Right lobe of liver (tissue), 6 donors: ENCODE data around the gene ANKRD11. TPM values are rescaled to one million over a fixed set of nuclear protein-coding genes. Genes with fewer than 3 reads are reported as not detected.

Experiments
- ATAC-seq, 4 donors: fragments of 200-7000 bp; cut with Tn5 transposase; one replicate each; pipeline ENCODE4 v1.9.1; 2020; ENCODE audit warnings: mild to moderate bottlenecking in 4 of 4, moderate library complexity in 4 of 4
- DNase-seq, 3 donors: peaks; one replicate each; pipeline ENCODE4 v3.0.0-alpha.2; 2020
- H3K27ac ChIP-seq, 3 donors: fragments of 200-600 bp; one replicate each; pipeline ENCODE4 v1.8.0; 2022
- H3K27me3 ChIP-seq, 2 donors: fragments of 200-600 bp; one replicate each; pipeline ENCODE4 v1.8.0; 2022
- H3K36me3 ChIP-seq, 4 donors: fragments of 200-600 bp; sonication (generic) in 1 of 4; one replicate each; pipeline versions ENCODE4 v1.5.1 to v1.8.0; 2017 to 2022; ENCODE audit warnings: control low read depth in 1 of 4
- H3K4me1 ChIP-seq, 4 donors: fragments of 200-600 bp; sonication (generic) in 1 of 4; one replicate each; pipeline versions ENCODE4 v1.5.1 to v1.8.0; 2017 to 2022; ENCODE audit warnings: control low read depth in 1 of 4
- H3K4me3 ChIP-seq, 3 donors: fragments of 200-600 bp; one replicate each; pipeline ENCODE4 v1.8.0; 2022
- H3K9me3 ChIP-seq, 4 donors: fragments of 200-600 bp; sonication (generic) in 1 of 4; one replicate each; pipeline versions ENCODE4 v1.5.1 to v1.8.0; 2017 to 2022; ENCODE audit warnings: control low read depth in 1 of 4
- CTCF ChIP-seq, 4 donors: fragments of 200-600 bp in 3 of 4; fragments of 450-650 bp in 1 of 4; IDR thresholded peaks; one replicate each; pipeline versions ENCODE4 v1.5.1 to v1.8.0; 2016 to 2022; ENCODE audit warnings: antibody characterized with exemption in 4 of 4, mild to moderate bottlenecking in 2 of 4
- POLR2A ChIP-seq: fragments of 450-650 bp; IDR thresholded peaks from one replicate; pipeline ENCODE4 v1.6.1; 2017; ENCODE audit warnings: antibody characterized with exemption, mild to moderate bottlenecking
- WGBS: methylation state at CpG from one replicate; pipeline ENCODE4 v1.1.6; 2018; ENCODE audit warnings: low coverage, low lambda C conversion rate; ENCODE audit not compliant: insufficient coverage; ENCODE audit errors: missing lambda C conversion rate; 5-methylcytosine and 5-hydroxymethylcytosine counted together
- intact Hi-C, 2 donors: fragments of 100-400 bp; cut with DNase I; formaldehyde crosslinking; loops; one replicate each; pipeline versions ENCODE4 v1.11.2 to v1.14.1; 2022
- total RNA-seq, 6 experiments: library from RNA; depleted of rRNA in 2 of 6; stranded (reverse); fragments of >200 nt in 2 of 6; fragmentation: NEBNext Ultra II Directional in 3 of 6; extraction: Animal tissue kit (Norgen Biotek cat#: 25700) in 3 of 6; gene quantifications; one replicate each; pipeline versions ENCODE4 v1.1.0 to v1.2.4, GENCODE V29; 2016 to 2023
- donor health status: DM: no; HTN: yes; CAD: no.
- donor health status: DM: no; HTN: no; CAD: no.
- donor health status: DM: no; HTN: no; CAD: no.
- donor health status: DM: no; HTN: yes; CAD: no.
- donor health status: DM: no; HTN: yes; CAD: no.

ANKRD11 gene
- total RNA-seq, 6 experiments from 2014 or later = 26.2 to 65.8 (median 41.6) TPM

DNA sequence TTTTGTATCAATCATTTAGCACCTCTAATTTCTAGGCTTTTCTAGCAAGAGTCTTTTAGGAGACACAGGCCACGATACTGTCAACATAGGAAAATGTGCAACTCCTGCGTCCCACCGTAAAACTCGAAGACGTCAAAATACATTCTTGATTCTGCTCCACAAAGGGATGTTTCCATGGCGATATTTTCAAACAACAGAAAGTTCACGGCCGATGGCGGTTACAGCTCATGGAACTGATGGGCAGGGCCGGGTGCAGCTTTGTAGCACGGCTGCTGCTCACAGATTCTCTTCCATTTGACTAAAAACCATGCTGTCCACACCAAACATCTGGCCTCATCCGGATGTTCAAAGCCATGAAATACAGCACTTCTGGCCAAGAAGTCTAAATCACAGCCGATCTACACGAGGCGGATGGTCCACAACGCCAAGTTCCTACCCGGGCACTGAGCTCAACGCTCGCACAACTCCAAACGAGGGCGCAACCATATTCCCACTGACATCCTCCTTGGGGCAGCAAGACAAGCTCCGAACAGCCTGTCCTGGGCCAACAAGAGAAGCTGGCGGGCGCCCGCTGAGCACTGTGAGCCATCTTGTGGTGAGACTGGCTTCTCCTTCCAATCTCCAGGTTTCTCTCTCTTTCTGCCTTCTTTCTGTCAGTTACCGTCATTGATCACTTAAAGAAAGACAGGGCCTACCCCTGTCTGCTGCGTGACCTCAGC is 193.0 kb downstream of the ANKRD11 start:
- H3K36me3 ChIP-seq = peaks cover 0 to 5% (median 0%) of the 10 kb centered on the region in 4 donors
- H3K4me1 ChIP-seq = peaks cover 0 to 14% (median 3%) of the 10 kb centered on the region in 4 donors
- H3K27me3 ChIP-seq = no peaks in the 10 kb centered on the region
- no peak overlapping the region for H3K27ac ChIP-seq
- intact Hi-C loops = no loop called here
- WGBS = 88% methylated on average over 16 of the region's 27 CpGs
- ATAC-seq (no peak), DNase-seq (no peak)
- no peaks in the 10 kb centered on the region for H3K9me3 ChIP-seq
- no peak overlapping the region for H3K4me3 ChIP-seq
- no peak for TF ChIP-seq POLR2A
- no peak for TF ChIP-seq CTCF (IDR thresholded peaks at IDR 0.05)

DNA sequence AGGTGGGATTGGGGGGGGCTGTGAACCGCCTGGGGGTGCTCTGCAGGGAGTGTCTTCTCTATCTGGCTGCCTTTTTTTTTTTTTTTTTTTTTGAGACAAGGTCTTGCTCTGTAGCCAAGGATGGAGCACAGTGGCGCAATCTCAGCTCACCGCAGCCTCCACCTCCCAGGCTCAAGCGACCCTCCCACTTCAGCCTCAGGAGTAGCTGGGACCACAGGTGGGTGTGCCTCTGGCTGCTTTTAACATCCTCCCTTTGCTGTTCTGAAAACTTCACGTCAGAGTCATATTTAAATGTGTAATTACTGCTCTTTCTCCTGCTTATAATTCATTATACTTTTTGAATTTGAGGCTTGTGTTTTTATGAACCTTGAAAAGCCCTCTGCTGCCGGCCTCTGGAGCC is 194.4 kb downstream of the ANKRD11 start:
- Histone ChIP-seq H3K4me3 (no peak overlapping the region), H3K9me3 (no peaks in the 10 kb centered on the region), H3K36me3 (peaks cover 0 to 5% (median 0%) of the 10 kb centered on the region in 4 donors), H3K27me3 (no peaks in the 10 kb centered on the region), H3K4me1 (peaks cover 0 to 2% (median under 1%) of the 10 kb centered on the region in 4 donors), H3K27ac (no peak overlapping the region)
- WGBS = 63% methylated on average over 4 of the region's 6 CpGs
- intact Hi-C loops = no loop called here
- ATAC-seq (no peak), DNase-seq (no peak)
- TF ChIP-seq CTCF (IDR thresholded peaks at IDR 0.05) (no peak), POLR2A (no peak)

DNA sequence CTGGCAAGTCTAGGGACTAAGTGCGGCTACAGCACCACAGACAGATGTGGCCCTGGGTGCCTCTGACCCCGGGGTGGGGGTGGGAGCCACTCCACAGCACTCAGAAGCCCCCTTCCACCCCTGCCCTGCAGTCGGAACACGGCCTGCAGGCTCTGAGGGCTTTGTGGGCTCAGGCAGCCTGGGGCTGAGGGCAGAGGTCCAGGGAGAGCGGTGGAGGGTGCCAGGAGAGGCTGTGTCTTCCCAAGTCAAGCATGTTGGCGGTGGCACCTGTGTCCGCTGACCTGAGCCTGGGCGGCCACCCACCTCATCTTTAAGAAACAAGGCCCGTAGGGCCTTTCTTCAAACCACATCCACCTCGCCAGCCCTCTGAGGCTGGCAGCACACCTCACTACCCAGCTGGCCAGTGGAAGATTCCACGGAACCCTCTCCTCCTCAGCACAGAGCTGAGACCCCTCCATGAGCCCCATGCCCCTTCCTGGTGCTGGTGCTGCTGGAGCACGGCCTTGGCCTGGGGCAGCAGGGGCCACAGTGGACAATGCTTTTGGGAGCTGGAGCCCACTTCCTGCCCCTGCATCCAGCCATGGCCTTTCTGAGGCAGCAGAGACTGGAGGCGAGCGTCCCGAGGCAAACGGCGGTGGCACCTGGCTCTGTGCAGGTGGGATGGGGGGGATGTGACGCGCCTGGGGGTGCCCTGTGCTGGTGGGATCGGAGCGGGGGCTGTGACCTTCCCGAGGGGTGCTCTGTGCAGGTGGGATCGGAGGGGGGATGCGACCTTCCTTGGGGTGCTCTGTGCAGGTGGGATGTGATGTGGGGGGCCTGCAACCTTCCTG is 195.1 kb downstream of the ANKRD11 start:
- Histone ChIP-seq H3K27me3 (no peaks in the 10 kb centered on the region), H3K4me3 (no peak overlapping the region), H3K27ac (no peak overlapping the region), H3K9me3 (no peaks in the 10 kb centered on the region), H3K36me3 (peaks cover 0 to 1% (median 0%) of the 10 kb centered on the region in 4 donors), H3K4me1 (no peaks in the 10 kb centered on the region)
- ATAC-seq (no peak), DNase-seq (no peak)
- intact Hi-C loops = no loop called here
- no peak for TF ChIP-seq CTCF (IDR thresholded peaks at IDR 0.05)
- no peak for TF ChIP-seq POLR2A
- WGBS = 100% methylated on average over 6 of the region's 24 CpGs

GRCh38 chr16:89294486-89294885 is 195.9 kb downstream of the ANKRD11 start:
- DNase-seq = no peak
- no peaks in the 10 kb centered on the region for H3K9me3 ChIP-seq
- no peak for ATAC-seq
- intact Hi-C loops = no loop called here
- H3K4me3 ChIP-seq = no peak overlapping the region
- H3K27me3 ChIP-seq = no peaks in the 10 kb centered on the region
- no peak for TF ChIP-seq POLR2A
- H3K36me3 ChIP-seq = no peaks in the 10 kb centered on the region
- WGBS = 85% methylated on average over 5 of the region's 13 CpGs
- H3K27ac ChIP-seq = no peak overlapping the region
- no peaks in the 10 kb centered on the region for H3K4me1 ChIP-seq
